Stimulated activated CD4-positive, alpha-beta T cell treated with anti-CD3 and anti-CD28 coated beads, Interleukin-4, amount 100 ng/mL, for 24 hours (primary cell): Measurements from ENCODE around the gene KIAA1671.

ENCODE experiments used
- DNase-seq: peaks from one replicate; pipeline ENCODE4 v3.0.0-alpha.2; 2020

Gene KIAA1671

DNA sequence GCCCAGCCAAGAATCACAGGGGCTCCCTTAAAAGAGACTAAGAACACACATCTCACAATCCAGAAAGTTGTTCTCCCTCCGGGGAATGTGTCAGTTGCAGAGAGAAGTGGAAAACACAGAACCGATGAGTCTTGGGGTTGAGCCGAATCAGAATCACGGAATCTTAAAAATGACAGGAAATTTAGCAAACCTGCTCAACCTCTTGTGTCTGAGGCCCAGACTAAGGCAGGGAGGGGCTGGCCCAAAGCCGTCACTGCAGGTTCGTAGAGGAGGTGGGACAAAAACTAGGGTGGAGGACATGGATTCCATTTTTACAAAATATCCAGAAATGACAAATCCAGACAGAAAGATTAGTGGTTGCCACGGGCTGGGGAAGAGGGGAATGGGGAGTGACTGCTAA, 63.8 kb downstream of the KIAA1671 start:
- no peak for DNase-seq

DNA sequence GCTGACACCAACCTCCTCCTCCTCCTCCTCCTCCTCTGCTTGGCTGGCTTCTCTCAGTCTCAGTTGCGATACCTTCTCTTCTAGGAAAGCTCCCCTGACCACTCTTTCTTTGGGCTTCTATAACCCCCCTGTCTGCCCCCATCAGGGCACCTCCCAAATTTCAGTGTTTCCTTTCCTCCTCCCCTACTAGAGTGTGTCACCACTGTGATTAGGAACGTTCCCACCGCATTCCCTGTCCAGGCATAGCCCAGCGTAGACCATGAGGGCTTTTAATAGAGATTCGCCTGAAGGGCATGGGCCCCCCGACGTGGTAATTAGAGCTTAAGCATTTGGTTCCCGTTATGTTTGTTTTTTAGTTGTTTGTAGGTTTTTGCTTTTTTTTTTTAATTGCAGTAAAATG, 65.5 kb downstream of the KIAA1671 start:
- DNase-seq: no peak

GRCh38 chr22:25019427-25020184, 67.1 kb downstream of the KIAA1671 start:
- no peak for DNase-seq

DNA sequence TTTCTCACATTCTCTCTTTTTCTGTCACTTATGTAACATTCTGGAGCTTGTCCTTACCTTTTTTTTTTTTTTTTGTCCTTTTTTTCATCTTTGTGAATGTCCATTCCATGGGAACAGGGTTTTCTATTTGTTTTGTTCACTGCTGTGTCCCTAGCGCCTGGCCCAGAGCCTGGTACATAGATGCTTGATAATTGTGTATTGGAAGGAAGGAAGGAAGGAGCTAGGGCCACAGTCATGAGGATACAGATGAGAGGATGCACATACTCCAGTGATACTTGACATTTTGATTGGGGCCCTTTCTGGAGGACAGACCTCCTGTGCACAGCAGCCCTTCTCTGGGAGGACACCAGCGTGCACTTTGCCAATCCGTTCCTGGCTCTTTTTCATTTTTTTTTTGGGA, 68.9 kb downstream of the KIAA1671 start:
- no peak for DNase-seq

GRCh38 chr22:25021976-25022711, 69.6 kb downstream of the KIAA1671 start:
- no peak for DNase-seq

- no peak for DNase-seq
These were observed 71.4 kb downstream of the KIAA1671 start for GRCh38 chr22:25023879-25024278.

DNA sequence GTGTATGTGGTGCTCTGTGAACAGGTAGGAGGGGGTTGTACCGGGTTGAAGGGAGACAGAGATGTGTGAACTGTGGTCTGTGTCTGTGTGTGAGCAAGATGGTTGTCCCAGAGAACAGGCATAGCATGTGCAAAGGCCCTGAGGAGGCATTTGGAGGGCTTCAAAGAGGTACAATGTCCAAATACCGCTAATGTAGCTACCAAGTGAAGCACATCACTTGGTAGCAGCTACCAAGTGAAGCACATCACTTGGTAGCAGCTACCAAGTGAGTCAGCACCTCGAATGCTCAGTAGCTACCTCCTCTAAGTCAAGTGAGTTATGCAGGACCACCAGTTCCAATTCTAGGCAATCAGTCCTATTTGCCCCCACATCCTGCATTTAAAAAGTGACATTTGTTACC, 72.4 kb downstream of the KIAA1671 start:
- DNase-seq: no peak

DNA sequence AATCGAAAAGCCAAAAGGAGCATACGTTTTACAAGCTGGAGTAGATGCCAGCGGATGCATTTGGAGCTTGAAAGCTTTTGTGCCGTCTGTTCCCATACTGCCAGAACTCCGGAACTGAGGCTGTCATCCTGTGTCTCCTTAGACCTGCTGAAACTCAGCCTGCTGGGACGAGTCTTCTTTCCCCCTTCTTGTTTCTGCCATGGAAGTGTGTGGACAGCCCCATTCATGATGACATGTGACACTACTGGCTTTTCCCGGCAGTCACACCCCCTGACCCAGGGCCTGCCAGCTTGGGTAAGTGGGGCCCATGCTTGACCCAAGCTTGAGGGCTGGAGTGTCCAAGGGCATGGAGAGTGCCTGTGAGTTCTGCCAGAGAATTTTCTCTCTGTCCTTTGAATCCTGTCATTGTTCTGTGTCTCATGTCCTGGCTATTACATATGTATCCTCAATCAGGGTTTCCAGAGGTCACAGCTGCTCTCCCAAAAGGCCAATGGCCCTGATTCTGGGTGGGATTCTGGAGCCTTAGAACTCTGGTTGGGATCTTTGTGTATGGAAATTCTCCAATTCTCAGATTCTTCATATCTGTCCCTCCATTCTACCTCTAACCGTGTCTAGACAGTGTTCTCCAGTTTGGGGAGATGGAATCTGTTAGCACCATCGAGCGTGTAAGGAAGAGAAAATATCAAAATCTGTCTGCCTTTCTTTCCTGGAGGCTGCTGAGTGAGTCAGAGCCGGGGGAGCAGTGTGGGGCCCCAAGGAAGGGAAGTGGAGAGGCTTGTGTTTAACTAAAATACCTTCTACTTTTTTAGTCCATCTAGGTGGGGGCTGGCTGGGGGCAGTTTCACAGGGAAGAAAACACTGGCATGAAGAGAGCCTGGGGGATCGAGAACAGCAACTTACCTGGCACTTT, 73.2 kb downstream of the KIAA1671 start:
- no peak for DNase-seq

- no peak for DNase-seq
These were observed 74.8 kb downstream of the KIAA1671 start for GRCh38 chr22:25027043-25027906.

DNA sequence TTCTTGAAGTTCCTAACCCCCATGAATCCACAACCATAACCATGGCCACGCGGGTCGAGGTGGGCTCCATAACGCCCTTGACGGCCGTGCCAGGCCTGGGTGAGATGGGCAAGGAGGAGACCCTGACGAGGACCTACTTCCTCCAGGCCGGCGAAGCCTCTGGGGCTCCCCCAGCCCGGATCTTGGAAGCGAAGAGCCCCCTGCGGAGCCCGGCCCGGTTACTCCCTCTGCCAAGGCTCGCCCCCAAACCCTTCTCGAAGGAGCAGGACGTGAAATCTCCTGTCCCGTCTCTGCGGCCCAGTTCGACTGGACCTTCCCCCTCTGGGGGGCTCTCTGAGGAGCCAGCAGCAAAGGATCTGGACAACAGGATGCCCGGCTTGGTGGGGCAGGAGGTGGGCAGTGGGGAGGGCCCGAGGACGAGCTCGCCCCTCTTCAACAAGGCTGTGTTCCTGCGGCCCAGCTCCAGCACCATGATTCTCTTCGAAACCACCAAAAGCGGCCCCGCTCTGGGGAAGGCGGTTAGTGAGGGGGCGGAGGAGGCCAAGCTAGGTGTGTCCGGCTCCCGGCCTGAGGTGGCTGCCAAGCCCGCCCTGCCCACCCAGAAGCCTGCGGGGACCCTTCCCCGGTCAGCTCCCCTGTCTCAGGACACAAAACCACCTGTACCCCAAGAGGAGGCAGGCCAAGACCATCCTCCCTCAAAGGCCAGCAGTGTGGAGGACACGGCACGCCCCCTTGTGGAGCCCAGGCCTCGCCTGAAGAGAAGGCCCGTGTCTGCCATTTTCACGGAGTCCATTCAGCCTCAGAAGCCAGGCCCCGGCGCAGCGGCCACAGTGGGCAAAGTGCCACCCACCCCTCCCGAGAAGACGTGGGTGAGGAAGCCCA, 75.7 kb downstream of the KIAA1671 start:
- no peak for DNase-seq

- no peak for DNase-seq
These were observed 76.3 kb downstream of the KIAA1671 start for GRCh38 chr22:25028841-25029141.

DNA sequence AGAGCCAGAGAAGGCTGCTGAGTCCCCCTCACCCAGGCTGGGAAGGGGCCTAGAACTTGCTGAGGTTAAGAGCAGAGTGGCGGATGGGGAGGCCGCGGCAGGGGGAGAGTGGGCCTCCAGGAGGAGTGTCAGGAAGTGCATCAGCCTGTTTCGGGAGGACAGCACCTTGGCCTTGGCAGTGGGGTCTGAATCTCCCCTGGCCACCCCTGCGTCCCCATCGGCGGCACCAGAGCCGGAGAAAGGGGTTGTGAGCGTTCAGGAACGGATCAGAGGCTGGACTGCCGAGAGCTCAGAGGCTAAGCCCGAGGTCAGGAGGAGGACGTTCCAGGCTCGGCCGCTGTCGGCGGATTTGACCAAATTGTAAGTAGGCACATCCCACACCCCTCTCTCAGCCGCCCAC, 76.7 kb downstream of the KIAA1671 start:
- no peak for DNase-seq

GRCh38 chr22:25030636-25031035, 78.1 kb downstream of the KIAA1671 start:
- no peak for DNase-seq

- DNase-seq: no peak
These were observed 79.5 kb downstream of the KIAA1671 start for GRCh38 chr22:25032066-25032465.

DNA sequence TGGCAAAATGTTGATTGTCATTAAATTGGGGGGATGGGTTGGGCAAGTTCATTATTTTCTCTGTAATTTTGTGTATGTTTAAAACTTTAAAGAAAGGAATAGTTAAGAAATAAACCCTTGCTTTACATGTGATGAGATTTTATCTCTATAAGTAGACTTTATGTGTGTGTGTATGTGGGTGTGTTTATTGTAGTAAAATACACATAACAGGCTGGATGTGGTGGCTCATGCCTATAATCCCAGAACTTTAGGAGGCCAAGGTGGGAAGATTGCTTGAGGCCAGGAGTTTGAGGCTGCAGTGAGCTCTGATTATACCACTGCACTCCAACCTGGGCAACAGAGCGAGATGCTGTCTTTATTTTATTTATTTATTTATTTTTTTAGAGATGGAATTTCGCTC, 83.2 kb downstream of the KIAA1671 start:
- DNase-seq: no peak

- no peak for DNase-seq
These were observed 85.7 kb downstream of the KIAA1671 start for GRCh38 chr22:25038239-25038638.

GRCh38 chr22:25038771-25039170, 86.3 kb downstream of the KIAA1671 start:
- no peak for DNase-seq

GRCh38 chr22:25039255-25039654, 86.7 kb downstream of the KIAA1671 start:
- DNase-seq: no peak

DNA sequence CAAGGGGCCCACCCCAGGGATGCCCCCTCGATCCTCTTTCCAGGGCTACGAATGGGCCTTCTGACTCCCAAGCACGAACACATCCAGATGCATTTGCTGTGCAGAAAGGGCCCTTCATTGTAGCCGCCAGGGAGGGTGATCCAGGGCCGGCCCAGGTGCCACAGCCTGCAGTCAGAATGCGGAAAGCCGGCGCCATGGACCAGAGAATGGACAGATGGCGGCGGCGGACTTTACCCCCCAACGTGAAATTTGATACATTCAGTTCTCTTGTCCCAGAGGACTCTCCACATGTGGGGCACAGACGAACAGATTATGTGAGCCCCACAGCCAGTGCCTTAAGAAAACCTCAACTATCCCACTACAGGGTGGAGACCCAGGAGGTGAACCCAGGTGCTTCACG, 87.2 kb downstream of the KIAA1671 start:
- DNase-seq: no peak

DNA sequence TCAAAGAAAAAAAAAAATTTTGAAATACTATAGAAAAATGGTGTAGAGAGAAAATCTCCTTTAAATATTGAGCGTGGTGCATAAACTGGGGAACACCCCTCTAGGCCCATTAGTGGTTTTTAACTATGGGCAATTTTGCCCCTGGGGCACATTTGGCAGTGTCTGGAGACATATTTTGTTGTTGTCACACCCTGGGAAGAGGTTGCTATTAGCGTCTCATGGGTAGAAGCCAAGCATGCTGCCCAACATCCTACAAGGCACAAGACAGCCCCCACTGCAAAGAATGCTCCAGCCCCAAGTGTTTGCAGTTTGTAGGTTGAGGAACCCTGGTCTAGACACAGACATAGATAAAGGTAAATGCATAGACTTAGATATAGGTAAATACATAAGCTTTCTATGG, 92.6 kb downstream of the KIAA1671 start:
- no peak for DNase-seq

- DNase-seq: no peak
These were observed 95.6 kb downstream of the KIAA1671 start for GRCh38 chr22:25048071-25048470.
